ENCODE results near the gene PCNP.

GRCh38 chr3:101549473-101549872, 24.5 kb upstream of the PCNP start:
- no peak for TF ChIP-seq CTCF (conservative IDR thresholded peaks at IDR 0.05; ENCODE audit: low read length)
- no peak for TF ChIP-seq EZH2phosphoT487 (IDR thresholded peaks at IDR 0.05; ENCODE audit: borderline replicate concordance, low read depth, low read length)
